Measurements from ENCODE around the gene CAPN12. TPM values are rescaled to one million over a fixed set of nuclear protein-coding genes. Genes with fewer than 3 reads are reported as not detected.
A peak's percentile ranks its signal among the peaks of the same experiment; 100 is the strongest.

The CAPN12 gene
- total and polyA plus RNA-seq, 5 donors from 2014 or later: 1.0 to 6.1 (median 2.2) TPM

- Mint-ChIP-seq H3K9me3 (peaks cover 0 to 3% (median 0%) of the 10 kb centered on the region in 7 donors), H3K36me3 (no peaks in the 10 kb centered on the region), H3K4me1 (peaks cover 0 to 35% (median 13%) of the 10 kb centered on the region in 4 donors), H3K27ac (peak overlapping the region in 1 of 3 donors; percentile 32), H3K27me3 (no peaks in the 10 kb centered on the region), H3K4me3 (peak overlapping the region in 3 of 4 donors; percentile 35 to 86 (median 46))
- H3K36me3 ChIP-seq (ENCODE audit: control insufficient read depth, insufficient read depth, low read length): no peaks in the 10 kb centered on the region
- no peak overlapping the region for H3K27ac ChIP-seq (ENCODE audit: insufficient read depth, low read length, poor library complexity, severe bottlenecking)
- DNase-seq: peak in 1 of 3 donors; percentile 55
- ATAC-seq (ENCODE audit: low read depth in 2 of 2): no peak
- no peaks in the 10 kb centered on the region for H3K27me3 ChIP-seq (ENCODE audit: control insufficient read depth, insufficient read depth, low read length)
- H3K9me3 ChIP-seq (ENCODE audit: control insufficient read depth in 2 of 2, low read length in 2 of 2): no peaks in the 10 kb centered on the region
- peaks cover 34% of the 10 kb centered on the region for H3K4me1 ChIP-seq (ENCODE audit: control insufficient read depth, insufficient read depth, low read length, poor library complexity, severe bottlenecking)
- H3K4me3 ChIP-seq (ENCODE audit: low read depth, low read length): no peak overlapping the region
Measured at GRCh38 chr19:38739440-38740256, 4.6 kb downstream of the CAPN12 start.

- Mint-ChIP-seq H3K27ac (peak overlapping the region in 2 of 3 donors; percentile 24 to 72), H3K36me3 (no peaks in the 10 kb centered on the region), H3K9me3 (peaks cover 0 to 3% (median 0%) of the 10 kb centered on the region in 7 donors), H3K27me3 (no peaks in the 10 kb centered on the region), H3K4me1 (peaks cover 0 to 47% (median 17%) of the 10 kb centered on the region in 4 donors), H3K4me3 (peak overlapping the region; percentile 63 to 90 (median 79))
- no peak overlapping the region for H3K27ac ChIP-seq (ENCODE audit: insufficient read depth, low read length, poor library complexity, severe bottlenecking)
- H3K27me3 ChIP-seq (ENCODE audit: control insufficient read depth, insufficient read depth, low read length): no peaks in the 10 kb centered on the region
- no peak overlapping the region for H3K4me3 ChIP-seq (ENCODE audit: low read depth, low read length)
- no peak for DNase-seq
- ATAC-seq (ENCODE audit: low read depth in 2 of 2): no peak
- no peaks in the 10 kb centered on the region for H3K36me3 ChIP-seq (ENCODE audit: control insufficient read depth, insufficient read depth, low read length)
- H3K4me1 ChIP-seq (ENCODE audit: control insufficient read depth, insufficient read depth, low read length, poor library complexity, severe bottlenecking): peaks cover 44% of the 10 kb centered on the region
- no peaks in the 10 kb centered on the region for H3K9me3 ChIP-seq (ENCODE audit: control insufficient read depth in 2 of 2, low read length in 2 of 2)
Measured at GRCh38 chr19:38737921-38738737, 6.1 kb downstream of the CAPN12 start.

- Histone ChIP-seq H3K4me1 (ENCODE audit: control insufficient read depth, insufficient read depth, low read length, poor library complexity, severe bottlenecking) (peaks cover 44% of the 10 kb centered on the region), H3K27ac (ENCODE audit: insufficient read depth, low read length, poor library complexity, severe bottlenecking) (no peak overlapping the region), H3K9me3 (ENCODE audit: control insufficient read depth in 2 of 2, low read length in 2 of 2) (no peaks in the 10 kb centered on the region), H3K27me3 (ENCODE audit: control insufficient read depth, insufficient read depth, low read length) (no peaks in the 10 kb centered on the region), H3K36me3 (ENCODE audit: control insufficient read depth, insufficient read depth, low read length) (no peaks in the 10 kb centered on the region), H3K4me3 (ENCODE audit: low read depth, low read length) (no peak overlapping the region)
- H3K36me3 Mint-ChIP-seq: no peaks in the 10 kb centered on the region
- H3K9me3 Mint-ChIP-seq: peaks cover 0 to 3% (median 0%) of the 10 kb centered on the region in 7 donors
- ATAC-seq (ENCODE audit: low read depth in 2 of 2) (no peak), DNase-seq (no peak)
- peak overlapping the region in 2 of 3 donors; percentile 24 to 72 for H3K27ac Mint-ChIP-seq
- peak overlapping the region; percentile 27 to 90 (median 79) for H3K4me3 Mint-ChIP-seq
- H3K27me3 Mint-ChIP-seq: no peaks in the 10 kb centered on the region
- H3K4me1 Mint-ChIP-seq: peaks cover 0 to 52% (median 20%) of the 10 kb centered on the region in 4 donors
Measured at GRCh38 chr19:38737281-38737865, 6.9 kb downstream of the CAPN12 start.

- peak overlapping the region in 3 of 4 donors; percentile 62 to 80 (median 71) for H3K4me3 Mint-ChIP-seq
- H3K36me3 Mint-ChIP-seq: no peaks in the 10 kb centered on the region
- H3K27ac Mint-ChIP-seq: no peak overlapping the region
- Histone ChIP-seq H3K27me3 (ENCODE audit: control insufficient read depth, insufficient read depth, low read length) (no peaks in the 10 kb centered on the region), H3K36me3 (ENCODE audit: control insufficient read depth, insufficient read depth, low read length) (no peaks in the 10 kb centered on the region), H3K4me3 (ENCODE audit: low read depth, low read length) (no peak overlapping the region), H3K9me3 (ENCODE audit: control insufficient read depth in 2 of 2, low read length in 2 of 2) (no peaks in the 10 kb centered on the region), H3K4me1 (ENCODE audit: control insufficient read depth, insufficient read depth, low read length, poor library complexity, severe bottlenecking) (peaks cover 44% of the 10 kb centered on the region), H3K27ac (ENCODE audit: insufficient read depth, low read length, poor library complexity, severe bottlenecking) (peak overlapping the region; percentile 61)
- ATAC-seq (ENCODE audit: low read depth in 2 of 2) (peak in 1 of 2 donors; percentile 13), DNase-seq (peak; percentile 36 to 64 (median 55))
- H3K27me3 Mint-ChIP-seq: no peaks in the 10 kb centered on the region
- peaks cover 0 to 3% (median 0%) of the 10 kb centered on the region in 7 donors for H3K9me3 Mint-ChIP-seq
- H3K4me1 Mint-ChIP-seq: peaks cover 0 to 55% (median 21%) of the 10 kb centered on the region in 4 donors
Measured at GRCh38 chr19:38736413-38737280, 7.6 kb downstream of the CAPN12 start.

- Histone ChIP-seq H3K9me3 (ENCODE audit: control insufficient read depth in 2 of 2, low read length in 2 of 2) (no peaks in the 10 kb centered on the region), H3K4me3 (ENCODE audit: low read depth, low read length) (no peak overlapping the region), H3K27me3 (ENCODE audit: control insufficient read depth, insufficient read depth, low read length) (no peaks in the 10 kb centered on the region), H3K4me1 (ENCODE audit: control insufficient read depth, insufficient read depth, low read length, poor library complexity, severe bottlenecking) (peaks cover 44% of the 10 kb centered on the region), H3K36me3 (ENCODE audit: control insufficient read depth, insufficient read depth, low read length) (peaks cover 1% of the 10 kb centered on the region), H3K27ac (ENCODE audit: insufficient read depth, low read length, poor library complexity, severe bottlenecking) (peak overlapping the region; percentile 61)
- H3K27ac Mint-ChIP-seq: peak overlapping the region in 2 of 3 donors; percentile 25 to 80
- no peaks in the 10 kb centered on the region for H3K27me3 Mint-ChIP-seq
- H3K36me3 Mint-ChIP-seq: no peaks in the 10 kb centered on the region
- peak; percentile 49 to 64 (median 53) for DNase-seq
- H3K9me3 Mint-ChIP-seq: peaks cover 0 to 3% (median 0%) of the 10 kb centered on the region in 7 donors
- H3K4me3 Mint-ChIP-seq: peak overlapping the region in 2 of 4 donors; percentile 50 to 60
- H3K4me1 Mint-ChIP-seq: peaks cover 0 to 55% (median 23%) of the 10 kb centered on the region in 4 donors
- peak; percentile 19 to 30 for ATAC-seq (ENCODE audit: low read depth in 2 of 2)
Measured at GRCh38 chr19:38736036-38736412, 8.2 kb downstream of the CAPN12 start.

GRCh38 chr19:38735257-38735686 is 9.0 kb downstream of the CAPN12 start:
- peak overlapping the region; percentile 69 for H3K27ac ChIP-seq (ENCODE audit: insufficient read depth, low read length, poor library complexity, severe bottlenecking)
- H3K4me1 ChIP-seq (ENCODE audit: control insufficient read depth, insufficient read depth, low read length, poor library complexity, severe bottlenecking): peaks cover 43% of the 10 kb centered on the region
- H3K27me3 Mint-ChIP-seq: no peaks in the 10 kb centered on the region
- peak in 2 of 3 donors; percentile 38 to 46 for DNase-seq
- peaks cover 7% of the 10 kb centered on the region for H3K36me3 ChIP-seq (ENCODE audit: control insufficient read depth, insufficient read depth, low read length)
- H3K4me3 ChIP-seq (ENCODE audit: low read depth, low read length): peak overlapping the region; percentile 7
- H3K4me1 Mint-ChIP-seq: peaks cover 0 to 58% (median 27%) of the 10 kb centered on the region in 4 donors
- H3K9me3 Mint-ChIP-seq: peaks cover 0 to 1% (median 0%) of the 10 kb centered on the region in 7 donors
- peak overlapping the region; percentile 83 to 90 (median 90) for H3K27ac Mint-ChIP-seq
- ATAC-seq (ENCODE audit: low read depth in 2 of 2): peak; percentile 7 to 9
- no peaks in the 10 kb centered on the region for H3K27me3 ChIP-seq (ENCODE audit: control insufficient read depth, insufficient read depth, low read length)
- H3K36me3 Mint-ChIP-seq: no peaks in the 10 kb centered on the region
- no peaks in the 10 kb centered on the region for H3K9me3 ChIP-seq (ENCODE audit: control insufficient read depth in 2 of 2, low read length in 2 of 2)
- peak overlapping the region; percentile 21 to 86 (median 72) for H3K4me3 Mint-ChIP-seq
